ENCODE results near the gene MIPOL1.

DNA sequence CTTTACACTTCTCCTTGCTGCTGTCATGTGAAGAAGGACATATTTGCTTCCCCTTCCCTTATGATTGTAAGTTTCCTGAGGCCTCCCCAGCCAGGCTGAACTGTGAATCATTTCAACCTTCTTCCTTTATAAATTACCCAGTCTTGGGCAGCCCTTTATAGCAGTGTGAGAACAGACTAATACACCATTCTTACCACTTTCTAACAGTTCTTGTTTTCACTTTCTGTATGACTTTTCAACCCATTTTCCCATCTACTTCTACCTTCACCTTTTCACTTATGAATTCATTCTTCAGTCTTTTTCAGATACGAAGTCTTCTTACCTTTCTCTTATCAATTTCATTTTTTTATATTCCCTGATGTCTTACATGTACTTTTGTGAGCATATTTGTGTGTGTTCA, 342.3 kb downstream of the MIPOL1 start:
- TF ChIP-seq POLR2A (IDR thresholded peaks at IDR 0.05) (no peak), CTCF (IDR thresholded peaks at IDR 0.05) (no peak)

All from ovary (tissue), 3 donors.